ENCODE measurements around the gene PDZD7.
"Not testable (repeated sequence)": the region's sequence is repeated elsewhere in the genome, so short reads cannot be mapped to it uniquely, and the experiment has no call there.

Gene PDZD7

DNA sequence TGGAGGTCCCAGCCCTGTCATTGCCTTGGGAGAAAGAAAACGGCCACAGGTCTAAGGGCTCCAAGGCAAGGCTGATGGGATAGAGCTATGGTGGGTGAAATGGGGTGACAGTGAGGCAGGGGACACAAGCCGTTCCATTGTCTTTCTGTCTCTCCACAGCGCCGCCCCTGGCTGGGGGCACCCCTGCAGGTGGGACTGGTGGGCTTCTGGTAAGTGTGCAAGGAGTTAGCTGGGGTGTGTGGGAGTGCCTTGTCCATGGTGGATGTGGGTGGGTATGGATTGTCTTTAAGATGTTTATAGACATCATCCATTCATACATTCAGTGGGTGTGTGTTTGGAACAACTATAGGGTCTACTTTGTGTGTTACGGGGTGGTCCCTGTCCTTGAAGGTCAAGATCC lies 7.6 kb upstream of the PDZD7 start:
- no peak for DNase-seq

DNA sequence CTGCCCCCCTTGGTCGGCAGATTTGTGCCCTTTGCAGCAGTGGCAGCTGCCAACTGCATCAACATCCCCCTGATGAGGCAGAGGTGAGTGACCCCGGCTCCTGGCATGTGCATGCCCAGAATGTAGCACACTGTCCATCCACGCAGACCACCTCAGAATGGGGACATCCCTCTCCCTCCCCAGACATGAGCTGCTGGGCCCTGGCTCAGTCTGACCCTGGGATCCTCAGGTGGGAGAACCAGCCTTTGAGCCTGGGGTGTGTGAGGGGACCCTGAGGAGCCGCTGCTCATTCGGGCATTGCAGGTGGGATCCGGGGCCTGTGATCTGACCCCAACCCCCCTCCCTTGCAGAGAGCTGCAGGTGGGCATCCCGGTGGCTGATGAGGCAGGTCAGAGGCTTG lies 5.8 kb upstream of the PDZD7 start:
- no peak for DNase-seq

DNA sequence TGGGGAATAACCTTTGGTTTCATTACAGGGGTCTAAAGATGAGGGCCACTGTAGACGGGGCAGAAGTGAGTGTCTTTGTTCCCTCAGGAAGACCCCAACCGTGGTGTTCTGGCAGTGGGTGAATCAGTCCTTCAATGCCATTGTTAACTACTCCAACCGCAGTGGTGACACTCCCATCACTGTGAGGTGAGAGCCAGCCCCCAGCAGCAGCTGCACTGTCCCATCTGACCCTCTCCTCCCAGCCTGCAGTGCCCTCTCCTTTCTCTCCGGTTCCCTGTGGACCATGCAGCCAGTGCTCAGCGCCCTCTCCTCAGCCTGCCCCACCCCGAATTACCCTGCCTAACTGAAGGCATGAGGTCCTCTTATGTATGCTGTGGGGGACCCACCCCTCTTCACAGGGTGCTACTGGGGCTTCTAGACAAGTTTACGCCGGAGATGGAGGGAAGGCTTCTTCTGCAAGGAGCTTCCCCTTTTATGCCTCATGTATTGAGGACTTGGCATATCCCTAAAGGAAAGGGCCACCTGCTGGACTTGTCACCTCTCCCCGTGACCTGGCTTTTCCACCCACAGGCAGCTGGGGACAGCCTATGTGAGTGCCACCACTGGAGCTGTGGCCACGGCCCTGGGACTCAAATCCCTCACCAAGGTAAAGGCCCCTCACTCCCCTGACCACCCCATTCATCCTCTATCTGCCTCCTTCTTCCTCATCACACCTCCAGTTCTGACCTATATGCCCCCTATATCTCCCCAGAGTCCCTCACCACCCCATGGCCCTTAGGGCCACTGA lies 5.2 kb upstream of the PDZD7 start:
- no peak for DNase-seq

DNA sequence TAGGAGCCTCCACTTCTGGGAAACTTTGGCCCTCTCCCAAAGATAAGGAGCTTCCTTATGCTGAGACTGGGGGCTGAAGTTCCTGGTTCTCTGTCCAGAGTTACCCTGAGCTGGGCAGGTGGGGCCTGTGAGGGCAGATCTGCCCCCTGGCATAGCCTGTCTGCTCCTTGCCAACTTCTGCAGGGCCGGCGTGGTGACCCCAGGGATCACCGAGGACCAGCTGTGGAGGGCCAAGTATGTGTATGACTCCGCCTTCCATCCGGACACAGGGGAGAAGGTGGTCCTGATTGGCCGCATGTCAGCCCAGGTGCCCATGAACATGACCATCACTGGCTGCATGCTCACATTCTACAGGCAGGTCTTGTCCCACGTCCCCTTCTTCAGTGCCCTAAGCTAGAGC lies 4.4 kb upstream of the PDZD7 start:
- DNase-seq: no peak

DNA sequence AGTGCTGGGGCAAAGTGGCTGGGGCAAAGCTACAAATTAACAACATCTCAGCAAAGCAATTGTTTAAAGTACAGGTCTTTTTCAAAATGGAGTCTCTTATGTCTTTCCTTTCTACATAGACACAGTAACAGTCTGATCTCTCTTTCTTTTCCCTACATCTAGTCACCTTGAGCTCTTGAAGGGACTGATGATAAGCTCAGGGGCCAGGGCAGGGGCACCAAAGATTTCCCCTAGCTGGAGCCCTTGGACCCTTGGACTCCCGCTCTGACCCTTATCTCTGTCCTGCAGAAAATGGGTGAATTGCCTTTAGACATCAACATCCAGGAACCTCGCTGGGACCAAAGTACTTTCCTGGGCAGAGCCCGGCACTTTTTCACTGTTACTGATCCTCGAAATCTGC lies 3.5 kb upstream of the PDZD7 start:
- not testable (repeated sequence) for DNase-seq

DNA sequence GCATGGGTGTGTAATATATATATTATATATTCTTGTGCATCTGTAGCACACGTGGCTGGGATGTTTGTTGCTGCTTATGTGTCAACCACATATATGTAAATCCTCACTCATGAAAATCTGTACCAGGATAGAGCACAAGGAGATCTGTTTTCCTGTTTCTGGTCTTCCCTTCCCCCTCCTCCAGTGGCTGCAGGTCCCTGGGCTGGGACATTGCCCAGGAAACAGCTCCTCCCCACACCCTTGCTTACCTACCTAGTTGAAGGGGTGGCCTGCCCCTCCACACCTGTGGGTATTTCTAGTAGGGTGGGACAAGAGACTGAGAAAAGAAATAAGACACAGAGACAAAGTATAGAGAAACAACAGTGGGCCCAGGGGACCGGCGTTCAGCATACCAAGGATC lies 2.3 kb upstream of the PDZD7 start:
- no peak for DNase-seq

DNA sequence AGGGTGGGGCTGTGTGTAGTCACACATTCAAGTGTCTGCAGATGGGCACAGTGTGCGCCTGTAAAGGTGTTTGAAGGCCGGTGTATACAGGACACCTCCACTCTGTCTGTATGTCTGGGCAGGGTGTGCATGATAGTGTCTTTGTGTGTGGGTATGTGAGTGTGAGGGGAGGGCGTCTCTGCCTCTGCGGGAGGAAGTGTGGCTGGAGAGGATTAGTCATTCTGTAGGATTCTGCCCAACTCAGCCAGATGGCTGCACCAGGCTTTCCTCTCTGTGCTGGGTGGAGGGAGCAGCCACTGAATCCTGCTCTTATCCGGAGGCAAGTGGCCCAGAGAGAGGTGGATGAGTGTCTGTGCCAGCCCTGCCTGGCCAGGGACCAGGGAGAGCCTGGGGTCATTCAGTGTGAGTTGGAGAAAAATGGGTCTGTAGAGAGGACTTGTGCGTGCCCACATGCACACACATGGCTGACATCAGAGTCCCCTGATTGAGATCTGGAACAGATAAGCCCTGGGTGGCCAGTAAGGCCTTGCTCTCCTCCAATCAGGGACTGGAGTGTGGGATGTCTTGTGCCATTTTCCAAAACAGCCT lies 1.8 kb upstream of the PDZD7 start:
- DNase-seq: peak; percentile 76

DNA sequence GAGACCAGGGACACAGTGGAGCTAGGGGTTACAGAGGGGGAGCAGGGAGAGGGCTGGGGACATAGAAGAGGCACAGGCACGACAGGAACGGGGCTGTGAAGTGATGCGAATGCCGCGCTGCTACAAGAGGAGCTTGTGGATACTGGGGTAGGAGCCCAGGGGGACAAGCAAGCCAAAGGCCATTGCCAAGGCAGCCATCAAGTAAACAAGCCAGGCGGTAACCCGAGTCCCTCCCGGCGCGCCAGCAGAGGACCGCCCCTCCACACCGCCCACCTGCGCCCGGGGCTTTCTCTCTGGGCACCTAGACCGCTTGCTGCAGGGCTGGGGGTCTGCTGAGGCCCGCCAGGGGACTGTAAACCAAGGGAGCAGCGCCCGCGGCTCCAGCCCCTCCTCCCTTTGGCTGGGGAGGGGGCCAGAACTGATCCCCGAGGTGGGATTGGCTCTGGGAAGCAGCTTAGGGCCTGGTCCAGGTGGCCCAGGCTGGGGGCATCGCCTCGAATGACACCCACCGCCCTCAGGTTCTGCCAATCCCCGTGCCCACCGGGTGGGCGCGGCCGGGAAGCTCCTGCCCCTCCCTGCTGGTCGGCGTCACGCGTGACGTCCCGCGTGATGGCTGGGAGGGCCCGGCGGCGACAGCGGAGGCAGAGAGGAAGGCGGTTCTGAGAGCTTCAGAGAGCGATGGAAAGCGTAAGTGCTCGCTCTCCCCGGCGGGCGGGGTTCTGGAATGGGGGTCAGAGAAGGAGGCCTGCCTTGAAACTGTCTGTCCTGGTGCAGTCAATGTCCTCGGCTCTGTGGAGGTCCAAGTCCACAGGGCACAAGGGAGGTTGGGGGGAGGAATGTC lies 1.1 kb upstream of the PDZD7 start:
- peak; percentile 84 for DNase-seq

DNA sequence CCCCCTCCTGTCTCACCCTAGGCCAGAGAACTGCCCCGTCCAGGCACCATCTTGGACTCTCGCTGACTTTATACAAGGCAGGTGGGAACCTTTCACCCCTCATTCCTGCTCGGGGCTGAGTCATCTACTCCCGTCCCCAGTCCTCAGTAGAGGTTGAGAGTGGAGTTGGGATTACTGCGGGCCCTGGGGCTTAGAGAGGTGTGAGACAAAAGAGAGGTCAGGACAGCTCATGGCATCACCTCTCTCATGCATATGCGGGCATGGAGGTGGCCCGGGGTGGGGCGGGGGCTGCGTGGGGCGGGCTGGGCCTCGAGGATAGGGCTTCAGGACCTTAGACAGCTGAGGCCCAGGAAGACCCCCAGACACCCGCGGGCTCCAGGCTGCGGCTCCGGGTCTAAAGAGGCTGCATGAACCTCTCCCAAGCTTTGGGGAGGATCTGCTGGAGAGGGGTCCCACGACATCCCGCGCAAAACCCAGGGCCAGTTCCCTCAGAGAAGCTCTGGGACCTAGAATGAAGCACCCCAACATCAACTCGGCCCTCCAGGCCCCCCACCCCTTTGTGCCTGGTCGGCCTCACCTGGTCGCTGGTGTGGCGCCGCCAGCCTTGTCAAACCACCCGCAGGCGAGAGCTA lies 317 bp downstream of the PDZD7 start:
- no peak for DNase-seq

DNA sequence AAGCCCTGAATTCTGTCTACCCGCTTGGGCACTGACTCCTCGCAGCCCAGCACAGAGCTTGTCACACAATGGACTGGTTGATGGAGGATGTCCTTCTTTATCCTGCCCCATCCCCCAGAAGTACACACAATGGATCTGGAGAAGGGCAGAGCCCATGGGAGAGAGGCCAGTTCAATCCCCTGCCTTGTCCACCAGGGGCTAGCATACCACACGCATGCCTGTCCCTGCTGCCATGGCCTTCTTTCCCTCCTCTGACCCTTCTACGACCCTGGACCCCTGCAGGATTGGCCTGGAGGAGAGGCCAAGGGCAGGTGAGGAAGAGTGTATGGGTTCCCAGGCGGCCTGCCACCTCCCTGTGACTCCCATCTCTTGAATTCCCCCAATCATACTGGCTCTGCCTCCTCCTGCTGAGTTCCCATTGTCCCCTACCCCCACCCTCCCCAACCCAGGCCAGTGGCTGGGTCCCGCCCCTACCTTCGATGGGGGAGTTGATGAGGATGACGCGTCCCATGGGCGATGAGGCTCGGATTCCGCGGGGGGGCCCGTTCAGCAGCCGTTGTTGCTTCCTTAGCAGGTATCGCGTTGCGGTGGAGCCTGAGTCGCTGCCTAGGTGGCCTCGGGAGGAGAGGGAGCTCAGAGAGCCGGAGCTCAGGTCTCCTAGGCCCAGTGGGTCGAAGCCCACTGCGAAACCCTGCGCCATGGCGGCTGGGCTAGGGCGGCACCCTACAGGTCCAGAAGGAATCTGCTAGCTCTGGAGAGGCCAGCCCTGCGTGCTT lies 1.2 kb downstream of the PDZD7 start:
- DNase-seq: no peak

DNA sequence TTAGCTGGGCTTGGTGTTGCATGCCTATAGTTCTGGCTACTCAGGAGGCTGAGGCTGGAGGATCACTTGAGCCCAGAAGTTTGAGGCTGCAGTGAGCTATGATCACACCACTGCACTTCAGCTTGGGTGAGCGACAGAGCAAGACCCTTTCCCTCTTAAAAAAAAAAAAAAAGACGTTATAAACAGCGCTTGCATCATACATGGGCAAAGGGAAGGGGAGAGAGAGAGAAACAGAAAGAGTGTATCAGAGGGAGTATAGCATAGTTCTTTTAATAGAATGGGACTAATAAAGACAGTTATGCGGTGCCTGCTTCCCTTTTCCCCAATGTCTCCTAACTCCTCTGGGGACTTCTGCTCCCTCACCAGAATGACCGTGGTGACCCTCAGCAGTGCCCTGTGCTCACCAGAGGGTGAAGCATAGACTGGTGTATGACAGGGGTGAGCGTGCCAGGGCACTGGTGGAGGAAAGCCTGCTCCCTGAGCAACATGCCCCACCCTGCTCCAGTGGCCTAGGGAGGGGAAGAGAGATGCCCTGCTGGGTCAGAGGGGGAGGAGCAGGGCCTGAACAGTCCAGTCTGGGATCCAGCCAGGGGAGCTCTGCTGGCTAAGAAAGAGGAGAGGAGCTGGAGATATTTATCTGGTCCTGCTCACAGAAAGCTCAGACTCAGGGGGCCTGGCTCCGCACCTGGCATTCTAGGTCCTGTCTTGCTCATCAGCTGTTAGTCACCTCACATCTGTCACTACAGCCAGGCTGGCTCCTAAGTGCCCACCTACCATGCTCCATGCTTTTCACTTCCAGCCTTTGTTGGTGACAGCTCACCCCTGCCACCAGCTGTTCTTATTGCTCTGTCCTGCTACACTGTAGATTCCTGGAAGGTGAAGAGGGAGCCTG lies 2.2 kb downstream of the PDZD7 start:
- DNase-seq: no peak

DNA sequence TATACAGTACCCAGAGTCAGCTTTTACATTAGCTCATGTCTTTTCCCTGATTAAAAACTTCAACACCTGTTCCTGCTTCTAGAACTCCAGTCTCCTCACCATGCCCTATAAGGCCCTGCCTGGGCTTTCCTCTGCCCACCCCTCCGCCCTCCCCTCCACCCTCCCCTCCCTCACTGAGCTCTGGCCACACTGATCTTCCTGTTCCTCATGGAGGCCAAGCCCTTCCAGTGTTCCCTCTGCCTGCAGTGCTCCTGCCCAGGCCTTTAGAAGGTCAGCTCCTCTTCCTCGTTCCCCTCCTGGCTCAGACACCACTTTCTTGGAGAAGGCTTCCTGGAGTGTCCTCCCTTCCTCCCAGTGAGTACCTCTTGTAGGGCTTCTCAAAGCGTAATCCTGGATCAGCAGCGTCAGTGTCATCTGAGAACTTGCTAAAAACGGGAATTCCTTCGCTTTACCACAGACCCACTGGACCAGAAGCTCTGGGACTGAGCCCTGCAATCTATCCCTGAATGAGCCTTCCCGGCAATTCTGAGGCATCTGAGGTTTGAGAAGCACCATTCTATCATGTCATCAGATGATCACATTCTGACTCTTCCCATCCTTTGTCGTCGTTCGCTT lies 3.7 kb downstream of the PDZD7 start:
- no peak for DNase-seq

DNA sequence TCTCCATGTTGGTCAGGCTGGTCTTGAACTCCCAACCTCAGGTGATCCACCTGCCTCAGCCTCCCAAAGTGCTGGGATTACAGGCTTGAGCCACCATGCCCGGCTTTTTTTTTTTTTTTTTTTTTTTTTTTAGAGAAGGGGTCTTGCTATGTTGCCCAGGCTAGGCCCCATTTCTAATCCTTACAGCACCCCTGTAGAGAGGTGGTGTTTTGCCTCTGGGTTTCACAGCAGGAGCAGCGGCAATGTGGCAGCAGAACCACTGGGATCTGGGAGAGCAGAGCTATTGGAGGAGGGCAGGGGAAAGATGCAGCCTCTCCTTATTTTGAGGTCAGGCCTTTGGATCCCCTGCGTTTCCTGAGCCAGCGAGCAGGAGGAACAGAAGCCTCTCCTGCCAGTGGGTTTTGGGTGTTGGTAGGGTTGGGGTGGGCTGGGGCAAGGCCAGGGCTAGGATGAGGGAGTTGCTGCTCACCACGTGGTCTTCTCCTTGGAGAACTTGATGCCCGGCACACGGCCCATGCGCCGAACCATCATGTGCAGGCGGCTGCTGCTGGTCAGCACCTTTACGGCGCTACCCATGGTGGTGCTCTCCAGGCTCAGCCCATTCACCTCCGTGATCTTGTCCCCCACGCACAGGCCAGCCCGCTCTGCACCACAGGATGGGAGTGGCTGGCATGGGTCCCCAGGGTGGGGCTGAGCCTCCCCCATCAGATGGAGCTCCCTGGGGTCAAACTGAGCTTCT lies 7.8 kb downstream of the PDZD7 start:
- DNase-seq: no peak

DNA sequence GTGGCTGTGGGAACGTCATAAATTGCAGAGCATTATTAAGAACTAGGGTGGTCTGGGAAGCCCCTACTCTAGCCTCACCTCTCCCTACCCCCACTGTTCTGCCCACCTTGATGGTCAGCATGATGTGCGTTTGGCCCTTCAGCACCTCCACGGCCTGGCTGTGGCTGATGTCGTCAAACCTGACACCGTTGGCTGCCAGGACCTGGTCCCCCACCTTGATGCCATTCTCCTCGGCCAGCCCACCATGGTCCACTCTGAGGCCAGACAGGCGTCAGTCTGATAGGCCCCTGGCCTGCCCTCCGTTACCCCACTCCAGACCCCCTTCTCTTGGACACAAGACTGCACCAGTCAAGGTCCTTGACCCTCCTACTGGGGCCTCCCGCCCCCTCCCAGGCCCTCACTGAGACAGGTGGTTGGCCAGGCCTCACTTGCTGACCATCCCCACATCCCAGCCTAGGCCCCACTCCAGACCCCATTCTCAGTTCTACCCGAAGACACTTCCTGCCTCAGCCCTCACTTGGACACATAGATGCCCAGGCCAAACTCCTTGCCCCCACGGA lies 9.2 kb downstream of the PDZD7 start:
- DNase-seq: no peak

DNA sequence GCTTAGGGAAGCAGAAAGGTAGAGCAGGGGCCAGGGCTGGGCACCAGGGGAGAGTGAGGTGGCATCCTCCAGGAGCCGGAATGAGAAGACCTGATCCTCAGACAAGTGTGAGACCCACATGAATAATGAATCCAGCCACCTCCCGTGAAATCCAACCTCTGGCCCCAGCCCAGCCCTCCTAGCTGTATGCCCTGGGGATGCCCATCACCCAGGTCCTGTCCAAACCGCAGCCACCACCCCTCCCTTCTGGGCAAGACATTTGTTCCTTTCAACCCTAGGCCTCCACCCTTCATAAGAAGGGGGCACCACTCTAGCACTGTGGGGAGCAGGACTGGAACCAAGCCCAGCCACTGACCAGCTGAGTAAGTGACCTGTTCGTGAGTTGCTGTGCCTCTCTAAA lies 9.7 kb downstream of the PDZD7 start:
- no peak for DNase-seq

DNA sequence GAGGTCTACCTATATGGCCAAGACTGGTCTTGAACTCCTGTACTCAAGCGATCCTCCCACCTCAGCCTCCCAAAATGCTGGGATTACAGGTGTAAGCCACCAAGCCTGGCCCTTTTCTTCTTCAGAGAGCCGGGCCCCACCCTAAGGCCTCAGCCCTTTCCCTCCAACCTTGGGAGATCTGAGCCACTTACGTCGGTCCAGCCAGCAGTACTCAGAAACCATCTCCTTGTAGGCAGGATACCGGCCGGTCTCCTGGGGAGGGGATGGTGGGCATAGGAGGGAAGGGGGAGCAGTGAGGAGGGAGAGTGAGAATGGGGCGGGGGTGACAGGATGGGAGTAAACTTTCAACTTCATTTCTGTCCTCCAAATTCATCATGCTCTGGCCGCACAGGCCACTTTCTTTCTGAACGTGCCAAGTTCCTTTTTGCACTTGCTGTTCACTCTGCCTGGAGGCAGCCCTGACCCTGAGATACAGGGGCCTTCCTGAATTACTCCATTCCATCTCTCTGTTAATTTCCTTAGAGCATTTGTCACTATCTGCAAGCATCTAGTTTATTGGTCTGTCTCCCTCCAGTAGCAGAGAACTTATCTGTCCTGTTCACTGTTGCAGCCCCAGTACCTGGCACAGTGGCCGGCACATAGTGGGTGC lies 10.4 kb downstream of the PDZD7 start:
- no peak for DNase-seq

DNA sequence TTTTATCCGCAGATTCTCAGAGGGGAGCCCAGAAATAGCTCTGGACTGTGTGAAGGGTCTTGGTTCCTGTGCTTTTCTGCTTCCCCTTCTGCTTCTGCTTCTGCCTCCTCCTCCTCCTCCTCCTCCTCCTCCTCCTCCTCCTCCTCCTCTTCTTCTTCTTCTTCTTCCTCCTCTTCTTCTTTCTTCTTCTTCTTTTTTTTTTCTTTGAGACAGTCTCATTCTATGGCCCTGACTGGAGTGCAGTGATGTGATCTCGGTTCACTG lies 11.6 kb downstream of the PDZD7 start:
- no peak for DNase-seq

DNA sequence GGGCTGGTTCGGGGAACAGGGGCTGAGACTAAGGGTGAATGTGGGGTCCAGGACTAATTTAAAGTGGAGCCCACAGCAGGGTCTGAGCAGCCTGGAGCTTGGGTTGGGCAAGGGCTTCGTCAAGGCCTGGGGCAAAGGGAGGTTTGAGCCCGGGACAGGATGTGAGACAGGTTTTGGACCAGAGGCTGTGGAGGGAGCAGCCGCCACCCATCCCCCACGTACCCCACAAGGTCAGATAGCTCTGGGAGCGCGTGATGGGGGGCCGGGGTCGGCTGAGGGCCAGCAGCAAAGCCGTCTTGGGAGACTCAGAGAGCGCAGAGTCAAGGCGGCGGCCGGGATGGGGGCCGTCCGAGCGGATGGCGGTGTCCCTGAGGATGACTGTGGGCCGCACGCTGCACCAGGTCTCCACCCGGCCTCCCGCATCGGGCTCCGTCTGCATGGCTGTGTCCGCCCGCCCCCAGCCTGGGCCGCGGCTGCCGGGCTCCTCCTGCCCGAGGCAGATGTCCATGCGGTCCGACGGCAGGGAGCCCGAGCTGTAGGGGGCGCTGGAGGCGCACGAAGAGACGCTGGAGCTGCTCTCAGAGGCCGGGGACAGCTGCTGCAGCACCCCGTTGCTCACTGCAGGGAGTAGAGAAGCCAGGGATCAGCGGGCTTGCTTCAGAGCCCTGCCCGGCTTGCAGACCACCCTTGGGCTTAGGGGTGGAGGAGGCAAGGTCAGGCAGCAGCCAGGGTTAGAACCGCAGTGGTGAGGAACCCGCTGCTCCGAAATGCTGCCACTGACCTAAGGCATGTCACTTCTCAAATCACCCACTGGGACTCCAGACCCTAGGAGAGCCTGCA lies 12.1 kb downstream of the PDZD7 start:
- DNase-seq: peak; percentile 93

DNA sequence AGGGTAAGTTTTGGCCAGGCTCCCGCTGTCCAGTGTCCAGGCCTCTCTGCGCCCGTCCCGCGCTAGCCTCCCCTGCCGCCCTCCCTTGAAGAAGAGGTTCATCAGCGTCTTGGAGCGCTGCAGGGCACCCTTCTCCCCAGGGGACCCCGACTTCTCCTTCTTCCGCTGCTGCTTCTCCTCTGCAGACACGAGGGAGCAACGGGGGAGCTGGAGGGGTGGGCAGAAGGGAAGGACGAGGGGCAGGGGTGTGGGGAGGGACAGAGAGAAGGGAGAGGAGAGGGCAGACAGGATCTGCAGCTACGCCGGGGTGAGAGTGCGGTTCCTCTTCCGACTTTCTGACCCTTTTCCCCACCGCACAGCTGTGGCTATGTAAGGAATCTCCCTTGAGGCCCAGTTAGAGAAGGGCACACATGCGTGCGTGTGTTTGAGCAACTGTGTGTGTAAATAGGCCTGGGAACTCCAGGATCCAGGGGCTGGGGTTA lies 12.8 kb downstream of the PDZD7 start:
- no peak for DNase-seq
